NOMO-1 treated with dmso at 0.1 percent for 144 hours (cell line): ENCODE measurements around the gene LRRC25.

Source experiments
- DNase-seq: peaks from one replicate; lab custom pipeline; 2025; ENCODE audit not compliant: unreplicated experiment; lab: John Stamatoyannopoulos, UW

LRRC25 gene

GRCh38 chr19:18424890-18425514, 27.6 kb upstream of the LRRC25 start:
- DNase-seq, result no peak

DNA sequence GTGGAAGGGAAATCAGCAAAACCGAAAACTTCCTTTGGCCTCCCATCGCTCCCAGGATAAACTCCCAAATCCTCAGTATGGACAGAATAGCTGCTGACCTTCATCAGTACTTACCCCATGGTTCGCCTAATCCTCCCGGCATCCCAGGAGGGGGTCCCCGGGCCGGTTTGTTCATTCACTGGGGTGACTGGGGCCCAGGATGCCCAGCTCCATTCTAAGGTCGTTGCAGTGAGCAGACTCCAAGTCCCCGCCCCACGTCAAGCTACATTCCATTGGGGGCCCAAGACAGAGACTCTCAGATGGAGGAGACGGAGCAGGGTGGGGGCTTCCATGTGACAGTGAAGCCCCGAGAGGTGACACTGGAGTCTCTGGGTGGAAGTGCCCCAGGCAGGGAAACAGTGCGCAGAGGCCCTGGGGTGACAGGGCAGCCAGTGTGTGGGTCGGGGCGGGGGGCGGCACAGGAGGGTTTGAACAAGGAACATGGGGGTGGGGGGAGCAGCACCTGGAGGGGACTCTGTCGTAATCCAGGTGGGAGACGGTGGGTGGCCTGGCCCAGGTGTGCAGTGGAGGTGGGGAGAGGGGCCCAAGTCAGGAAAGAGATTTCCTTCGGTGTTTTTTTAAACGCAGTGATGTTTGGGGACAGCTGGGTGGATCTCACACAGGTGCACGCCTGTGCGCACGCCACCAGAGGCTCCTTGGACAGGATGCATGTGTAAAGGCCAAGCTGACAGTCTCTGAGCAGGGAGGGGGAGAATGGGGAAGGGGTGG, 26.9 kb upstream of the LRRC25 start:
- DNase-seq, result no peak

DNA sequence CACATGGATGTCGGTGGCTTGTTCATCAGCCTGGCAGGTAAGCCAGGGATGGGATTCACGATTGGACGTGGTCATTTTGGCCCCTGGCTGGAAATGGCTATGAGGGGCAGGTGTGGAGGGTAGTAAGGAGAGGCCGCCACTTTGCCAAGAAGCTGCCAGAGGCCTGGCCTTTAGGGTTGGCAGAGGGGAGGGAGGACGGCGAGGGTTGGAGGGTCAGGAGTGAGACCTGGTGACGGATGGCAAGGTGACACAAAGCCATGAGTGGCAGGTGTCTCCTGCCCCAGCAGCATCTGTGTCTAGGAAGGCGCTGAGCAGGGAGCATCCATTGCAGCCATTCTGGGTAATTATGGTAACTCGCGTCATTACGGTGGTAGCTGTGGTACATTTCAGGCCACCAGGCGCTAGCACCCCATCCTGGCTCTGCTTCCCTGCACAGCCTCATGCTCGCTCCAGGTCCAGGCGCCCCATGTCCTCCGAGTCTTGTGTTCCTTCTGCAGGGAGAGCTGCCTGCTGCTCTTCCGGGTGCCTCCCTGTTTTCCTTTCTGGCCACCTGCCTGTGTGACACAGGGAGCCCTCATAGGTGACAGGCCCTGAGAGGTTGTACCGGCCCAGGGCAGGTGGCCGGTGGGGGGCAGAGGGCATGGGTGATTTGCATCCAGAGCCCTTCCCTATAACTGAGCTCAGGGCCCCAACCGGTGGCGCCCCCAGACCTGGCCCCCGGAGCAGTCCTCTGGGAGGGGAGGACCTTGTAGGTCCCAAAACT, 26.0 kb upstream of the LRRC25 start:
- DNase-seq, result no peak

DNA sequence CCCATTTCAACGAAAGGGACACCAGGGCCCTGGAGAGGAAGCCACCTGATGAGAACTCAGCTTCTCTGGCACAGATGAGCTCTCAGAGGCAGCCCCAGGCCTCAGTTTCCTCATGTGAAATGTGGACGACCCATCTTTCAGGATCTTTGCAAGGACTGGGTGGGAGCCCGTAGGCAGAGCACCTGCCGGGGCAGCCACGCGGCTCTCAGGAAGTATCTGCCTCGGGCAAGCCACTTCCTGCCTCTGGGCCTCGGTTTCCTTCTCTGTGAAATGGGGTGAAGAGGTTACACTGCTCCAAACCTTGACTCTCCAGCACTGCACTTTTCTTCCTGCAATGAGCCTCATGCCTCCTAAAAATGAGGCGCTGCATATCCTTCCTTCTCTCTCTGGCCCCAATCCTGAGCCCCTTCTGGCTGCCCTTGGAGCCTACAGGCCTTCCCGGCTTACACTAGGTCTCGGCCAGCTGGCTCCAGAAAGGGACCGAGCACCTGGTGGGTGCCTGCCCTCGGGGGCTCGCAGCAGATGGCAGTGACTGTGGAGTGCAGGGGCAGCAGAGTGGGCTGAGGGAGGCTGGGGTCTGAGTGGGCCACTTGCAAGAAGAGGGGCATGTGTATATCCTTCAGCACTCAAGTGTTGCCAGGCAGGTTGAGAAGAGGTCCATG, 25.2 kb upstream of the LRRC25 start:
- DNase-seq, result no peak

GRCh38 chr19:18421371-18421959, 24.0 kb upstream of the LRRC25 start:
- no peak for DNase-seq

DNA sequence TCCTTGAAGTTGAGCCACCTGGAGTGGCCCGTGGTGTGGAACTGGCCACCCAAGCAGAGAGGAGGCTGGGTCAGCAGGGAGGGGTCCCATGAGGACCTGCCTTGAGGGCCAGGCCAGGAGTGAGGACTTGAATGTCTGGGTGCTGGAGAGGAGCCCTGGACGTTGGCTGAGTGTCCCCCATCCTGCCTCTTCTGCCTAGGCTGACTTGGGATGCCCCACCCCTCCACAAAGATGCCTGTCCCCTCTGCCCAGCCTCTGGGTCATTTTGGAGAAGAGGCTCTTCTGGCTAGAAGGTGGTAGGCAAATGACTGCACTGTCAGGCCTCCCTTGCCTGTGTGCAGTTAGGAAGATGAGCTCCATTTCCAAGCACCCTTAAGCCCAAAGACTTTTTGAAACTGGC, 23.5 kb upstream of the LRRC25 start:
- no peak for DNase-seq

DNA sequence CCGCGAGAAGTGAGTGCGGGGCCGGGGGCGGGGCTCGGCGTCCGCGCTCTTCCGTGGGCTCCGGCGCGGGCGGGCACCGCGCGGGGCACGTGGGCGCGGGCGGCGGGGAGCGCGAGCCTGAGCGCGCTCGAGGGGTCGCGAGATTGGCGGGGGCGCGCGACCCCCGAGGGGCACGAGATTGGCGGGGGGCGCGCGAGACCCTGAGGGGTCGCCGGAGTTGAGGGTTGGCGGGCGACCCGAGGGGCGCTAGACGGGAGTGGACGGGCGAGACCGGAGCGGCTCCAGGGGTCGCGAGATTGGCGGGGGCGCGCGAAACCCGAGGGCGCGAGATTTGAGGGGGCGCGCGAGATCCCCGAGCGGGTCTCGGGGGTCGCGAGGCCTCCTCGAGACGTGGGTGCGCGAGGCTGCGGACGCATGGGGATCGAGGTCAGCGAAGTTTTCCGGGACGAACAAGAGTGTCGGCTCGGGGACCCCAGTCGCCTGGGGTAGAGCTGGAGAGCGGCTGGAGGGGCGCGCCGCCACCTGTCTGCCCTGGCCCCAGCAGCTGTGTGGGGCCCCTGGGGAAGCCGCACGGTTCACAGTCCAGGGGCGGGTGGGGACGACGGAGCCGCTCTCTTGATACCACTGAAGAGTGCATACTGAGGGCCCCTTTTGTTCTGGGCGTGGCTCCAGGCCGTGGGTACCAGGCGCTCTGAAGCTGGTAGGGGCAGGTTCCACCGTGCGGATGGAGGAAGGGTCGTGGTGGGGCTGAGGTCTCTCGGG, 22.5 kb upstream of the LRRC25 start:
- DNase-seq, result no peak

DNA sequence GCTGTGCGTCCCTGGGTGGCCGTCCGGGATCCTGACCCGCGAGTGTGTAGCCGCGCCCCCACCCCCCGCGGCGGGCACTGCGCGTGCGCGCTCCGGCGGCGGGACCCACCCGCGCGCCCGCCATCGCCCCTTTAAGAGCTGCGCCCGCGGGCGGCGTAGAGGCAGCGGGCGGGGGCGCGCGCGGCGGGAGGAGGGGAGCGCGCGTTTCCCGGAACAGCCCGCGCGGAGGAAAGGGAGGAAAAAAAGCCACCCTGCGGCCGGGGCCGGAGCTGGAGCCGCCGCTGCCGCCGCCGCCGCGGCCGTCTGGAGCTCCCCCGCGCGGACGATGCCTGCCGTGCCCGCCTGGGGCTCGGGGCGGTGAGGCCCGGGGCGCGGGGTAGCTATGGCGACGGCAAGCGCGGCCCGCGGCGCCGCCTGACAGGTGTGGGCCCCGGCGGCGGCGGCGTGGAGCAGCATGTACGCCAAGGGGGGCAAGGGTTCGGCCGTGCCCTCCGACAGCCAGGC, 21.8 kb upstream of the LRRC25 start, which contains the start of gene SSBP4:
Gene SSBP4 (plus strand): TSS at position 204 of the 504 bp plus-strand sequence. CDS start 251 bp downstream, at position 455.
- DNase-seq, result peak; percentile 78

- no peak for DNase-seq
Measured at GRCh38 chr19:18418483-18419194, 21.2 kb upstream of the LRRC25 start.

- no peak for DNase-seq
Measured at GRCh38 chr19:18418029-18418482, 20.6 kb upstream of the LRRC25 start.

GRCh38 chr19:18417250-18418028, 20.0 kb upstream of the LRRC25 start:
- peak; percentile 87 for DNase-seq

GRCh38 chr19:18416778-18417249, 19.4 kb upstream of the LRRC25 start:
- DNase-seq, result peak; percentile 78

DNA sequence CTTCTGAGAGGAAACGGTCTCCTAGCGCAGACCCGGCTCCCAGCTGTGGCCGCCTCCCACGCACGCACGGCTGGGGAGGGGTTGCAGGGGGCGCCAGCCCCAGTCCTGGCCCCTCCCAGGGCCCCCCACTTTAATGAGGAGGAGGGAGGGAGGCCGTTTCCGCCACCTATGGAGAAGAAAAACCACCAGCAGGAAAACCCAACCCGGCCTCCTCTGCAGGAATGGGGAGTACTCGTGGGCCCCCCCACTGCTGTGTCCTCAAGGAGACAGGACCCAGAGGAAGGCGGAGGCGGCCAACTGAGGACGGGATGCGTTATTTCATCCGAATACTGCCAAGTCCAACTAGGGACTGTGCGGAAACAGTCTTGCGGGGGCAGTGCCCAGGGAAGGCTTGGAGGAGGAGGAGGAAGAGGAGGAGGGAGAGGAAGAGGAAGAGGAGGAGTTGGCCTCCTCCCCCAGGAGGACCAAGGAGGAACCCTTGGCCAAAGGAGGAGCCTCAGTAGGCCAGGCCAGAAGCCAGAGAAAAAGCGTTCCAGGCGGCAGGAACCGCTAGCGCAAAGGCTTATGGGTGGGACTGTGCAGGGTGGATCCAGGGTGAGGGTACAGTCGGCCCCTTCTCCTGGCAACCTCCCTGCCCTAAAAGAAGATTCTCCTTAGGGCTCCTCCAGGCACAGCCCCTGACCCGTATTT, 17.9 kb upstream of the LRRC25 start:
- DNase-seq, result peak; percentile 71

GRCh38 chr19:18414504-18415177, 17.2 kb upstream of the LRRC25 start:
- DNase-seq, result no peak

DNA sequence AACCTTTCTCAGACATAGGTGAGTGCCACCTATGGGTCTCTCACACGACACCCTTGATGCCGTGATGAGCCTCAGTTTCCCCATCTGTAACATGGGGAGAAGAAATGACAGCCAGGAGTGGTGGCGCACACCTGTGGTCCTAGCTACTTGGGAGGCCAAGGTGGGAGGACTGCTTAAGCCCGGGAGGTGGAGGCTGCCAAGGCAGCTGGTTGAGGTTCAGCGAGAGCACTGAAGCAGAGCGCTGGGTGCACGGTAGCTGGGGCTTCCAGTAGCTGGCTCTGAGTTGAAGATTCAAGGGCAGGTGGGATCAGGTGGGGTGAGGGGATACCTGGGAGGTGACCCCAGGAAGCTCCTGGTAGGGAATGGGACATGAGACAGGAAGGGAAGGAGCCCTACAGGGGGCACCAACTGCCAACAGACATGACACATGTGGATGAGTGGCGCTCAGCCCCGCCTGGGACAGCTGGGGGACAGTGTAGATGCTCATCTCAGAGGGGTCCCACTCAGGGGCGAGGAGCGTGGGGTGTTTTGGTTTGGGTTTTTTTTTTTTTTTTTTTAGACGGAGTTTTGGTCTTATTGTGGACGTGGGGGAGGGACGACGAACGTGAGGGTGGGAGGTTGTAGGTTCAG, 15.3 kb upstream of the LRRC25 start:
- DNase-seq, result no peak

DNA sequence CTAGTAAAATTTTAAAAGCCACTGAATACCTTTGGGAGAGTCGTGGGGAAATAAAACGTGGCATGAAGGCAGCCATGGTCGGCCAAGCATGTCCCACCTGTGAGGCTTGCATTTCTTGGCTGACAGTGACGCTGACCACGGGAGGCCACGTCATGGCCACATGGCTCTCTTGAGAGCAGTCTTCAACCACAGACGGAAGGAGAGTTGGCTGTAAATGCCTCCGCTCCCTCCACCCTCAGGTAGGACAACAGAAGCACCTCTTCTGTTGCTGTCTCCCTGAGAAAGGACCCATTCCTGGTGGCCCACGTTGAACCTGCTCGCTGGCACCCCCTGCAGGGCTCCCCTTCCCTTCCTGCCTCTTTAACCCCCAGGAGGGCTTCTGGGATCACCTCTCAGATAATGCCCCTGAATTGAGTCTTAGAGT, 10.6 kb upstream of the LRRC25 start:
- no peak for DNase-seq

- DNase-seq, result no peak
Measured at GRCh38 chr19:18406749-18407148, 9.3 kb upstream of the LRRC25 start.
